ENCODE measurements around the gene MYL12B. TPM values are rescaled to one million over a fixed set of nuclear protein-coding genes. Genes with fewer than 3 reads are reported as not detected.
"Not testable (repeated sequence)": the region's sequence is repeated elsewhere in the genome, so short reads cannot be mapped to it uniquely, and the experiment has no call there.

The MYL12B gene
- polyA plus RNA-seq (2013, experiment 1 of 2): 182 TPM
- polyA plus RNA-seq (2013, experiment 2 of 2): 206 TPM

- H3K4me3 ChIP-seq (ENCODE audit: low read length): peak within 1 kb of the TSS; percentile 87
- peaks cover 26% of the 10 kb centered on the region for H3K36me3 ChIP-seq (ENCODE audit: insufficient read depth, low read length)
- peak within 1 kb of the TSS; percentile 99 for H3K27ac ChIP-seq (ENCODE audit: low read depth, low read length)
- H3K9me3 ChIP-seq (ENCODE audit: insufficient read depth, low read depth, low read length): no peaks in the 10 kb centered on the region
- peak within 1 kb of the TSS; percentile 100 for H3K9ac ChIP-seq (ENCODE audit: low read depth, low read length)
- H3K4me1 ChIP-seq (ENCODE audit: insufficient read depth, low read length): peaks cover 24% of the 10 kb centered on the region
- WGBS: under 1% methylated on average over 84 of the region's 84 CpGs
- no peaks in the 10 kb centered on the region for H3K27me3 ChIP-seq (ENCODE audit: insufficient read depth, low read length)
Observed at GRCh38 chr18:3261373-3262233, at the start of gene MYL12B. Gene MYL12B, plus strand, starts transcription at chr18:3262133. Its CDS starts 10,766 bp downstream, at chr18:3272899.

GRCh38 chr18:3212657-3213056 is 49.3 kb upstream of the MYL12B start:
- Histone ChIP-seq H3K27me3 (ENCODE audit: insufficient read depth, low read length) (no peaks in the 10 kb centered on the region), H3K4me3 (ENCODE audit: low read length) (no peak overlapping the region), H3K9ac (ENCODE audit: low read depth, low read length) (no peak overlapping the region), H3K4me1 (ENCODE audit: insufficient read depth, low read length) (peaks cover 7% of the 10 kb centered on the region), H3K9me3 (ENCODE audit: insufficient read depth, low read depth, low read length) (no peaks in the 10 kb centered on the region), H3K36me3 (ENCODE audit: insufficient read depth, low read length) (no peaks in the 10 kb centered on the region), H3K27ac (ENCODE audit: low read depth, low read length) (no peak overlapping the region)
- WGBS: 92% methylated on average over 4 of the region's 4 CpGs

- H3K9ac ChIP-seq (ENCODE audit: low read depth, low read length): no peak overlapping the region
- H3K4me1 ChIP-seq (ENCODE audit: insufficient read depth, low read length): peaks cover 12% of the 10 kb centered on the region
- H3K27me3 ChIP-seq (ENCODE audit: insufficient read depth, low read length): no peaks in the 10 kb centered on the region
- H3K36me3 ChIP-seq (ENCODE audit: insufficient read depth, low read length): no peaks in the 10 kb centered on the region
- H3K27ac ChIP-seq (ENCODE audit: low read depth, low read length): no peak overlapping the region
- no peak overlapping the region for H3K4me3 ChIP-seq (ENCODE audit: low read length)
- no peaks in the 10 kb centered on the region for H3K9me3 ChIP-seq (ENCODE audit: insufficient read depth, low read depth, low read length)
- 83% methylated on average over 4 of the region's 6 CpGs for WGBS
Observed at GRCh38 chr18:3213300-3214059, 48.5 kb upstream of the MYL12B start.

GRCh38 chr18:3214855-3215637 is 46.9 kb upstream of the MYL12B start:
- H3K27ac ChIP-seq (ENCODE audit: low read depth, low read length): no peak overlapping the region
- H3K4me3 ChIP-seq (ENCODE audit: low read length): no peak overlapping the region
- no peaks in the 10 kb centered on the region for H3K36me3 ChIP-seq (ENCODE audit: insufficient read depth, low read length)
- no peaks in the 10 kb centered on the region for H3K27me3 ChIP-seq (ENCODE audit: insufficient read depth, low read length)
- H3K9me3 ChIP-seq (ENCODE audit: insufficient read depth, low read depth, low read length): no peaks in the 10 kb centered on the region
- WGBS: 95% methylated on average over 36 of the region's 36 CpGs
- H3K4me1 ChIP-seq (ENCODE audit: insufficient read depth, low read length): peaks cover 13% of the 10 kb centered on the region
- no peak overlapping the region for H3K9ac ChIP-seq (ENCODE audit: low read depth, low read length)

GRCh38 chr18:3216987-3217386 is 44.9 kb upstream of the MYL12B start:
- WGBS: 88% methylated on average over 5 of the region's 5 CpGs
- no peak overlapping the region for H3K27ac ChIP-seq (ENCODE audit: low read depth, low read length)
- no peaks in the 10 kb centered on the region for H3K27me3 ChIP-seq (ENCODE audit: insufficient read depth, low read length)
- H3K4me3 ChIP-seq (ENCODE audit: low read length): no peak overlapping the region
- H3K36me3 ChIP-seq (ENCODE audit: insufficient read depth, low read length): no peaks in the 10 kb centered on the region
- H3K4me1 ChIP-seq (ENCODE audit: insufficient read depth, low read length): peaks cover 14% of the 10 kb centered on the region
- no peak overlapping the region for H3K9ac ChIP-seq (ENCODE audit: low read depth, low read length)
- H3K9me3 ChIP-seq (ENCODE audit: insufficient read depth, low read depth, low read length): no peaks in the 10 kb centered on the region

GRCh38 chr18:3217948-3218647 is 43.8 kb upstream of the MYL12B start:
- H3K4me1 ChIP-seq (ENCODE audit: insufficient read depth, low read length): peaks cover 13% of the 10 kb centered on the region
- H3K27me3 ChIP-seq (ENCODE audit: insufficient read depth, low read length): no peaks in the 10 kb centered on the region
- no peak overlapping the region for H3K4me3 ChIP-seq (ENCODE audit: low read length)
- no peaks in the 10 kb centered on the region for H3K9me3 ChIP-seq (ENCODE audit: insufficient read depth, low read depth, low read length)
- H3K27ac ChIP-seq (ENCODE audit: low read depth, low read length): no peak overlapping the region
- H3K9ac ChIP-seq (ENCODE audit: low read depth, low read length): no peak overlapping the region
- no peaks in the 10 kb centered on the region for H3K36me3 ChIP-seq (ENCODE audit: insufficient read depth, low read length)
- WGBS: 67% methylated on average over 3 of the region's 3 CpGs

- peaks cover 13% of the 10 kb centered on the region for H3K4me1 ChIP-seq (ENCODE audit: insufficient read depth, low read length)
- no peaks in the 10 kb centered on the region for H3K9me3 ChIP-seq (ENCODE audit: insufficient read depth, low read depth, low read length)
- no peaks in the 10 kb centered on the region for H3K36me3 ChIP-seq (ENCODE audit: insufficient read depth, low read length)
- H3K27ac ChIP-seq (ENCODE audit: low read depth, low read length): no peak overlapping the region
- WGBS: no CpG with 5 or more reads among the region's 2 CpGs
- no peaks in the 10 kb centered on the region for H3K27me3 ChIP-seq (ENCODE audit: insufficient read depth, low read length)
- H3K9ac ChIP-seq (ENCODE audit: low read depth, low read length): no peak overlapping the region
- no peak overlapping the region for H3K4me3 ChIP-seq (ENCODE audit: low read length)
Observed at GRCh38 chr18:3218819-3219218, 43.1 kb upstream of the MYL12B start.

- 93% methylated on average over 8 of the region's 8 CpGs for WGBS
- Histone ChIP-seq H3K4me3 (ENCODE audit: low read length) (no peak overlapping the region), H3K27ac (ENCODE audit: low read depth, low read length) (no peak overlapping the region), H3K9ac (ENCODE audit: low read depth, low read length) (no peak overlapping the region), H3K9me3 (ENCODE audit: insufficient read depth, low read depth, low read length) (no peaks in the 10 kb centered on the region), H3K4me1 (ENCODE audit: insufficient read depth, low read length) (peaks cover 13% of the 10 kb centered on the region), H3K27me3 (ENCODE audit: insufficient read depth, low read length) (no peaks in the 10 kb centered on the region), H3K36me3 (ENCODE audit: insufficient read depth, low read length) (no peaks in the 10 kb centered on the region)
Observed at GRCh38 chr18:3219241-3219630, 42.7 kb upstream of the MYL12B start.

GRCh38 chr18:3219631-3220335 is 42.1 kb upstream of the MYL12B start, which contains the start of gene MYOM1:
Gene MYOM1, minus strand, starts transcription at chr18:3219968. Its CDS starts 4,745 bp downstream, at chr18:3215223.
- Histone ChIP-seq H3K4me1 (ENCODE audit: insufficient read depth, low read length) (peaks cover 13% of the 10 kb centered on the region), H3K36me3 (ENCODE audit: insufficient read depth, low read length) (no peaks in the 10 kb centered on the region), H3K27ac (ENCODE audit: low read depth, low read length) (no peak within 1 kb of the TSS), H3K9ac (ENCODE audit: low read depth, low read length) (no peak within 1 kb of the TSS), H3K27me3 (ENCODE audit: insufficient read depth, low read length) (no peaks in the 10 kb centered on the region), H3K4me3 (ENCODE audit: low read length) (no peak within 1 kb of the TSS), H3K9me3 (ENCODE audit: insufficient read depth, low read depth, low read length) (no peaks in the 10 kb centered on the region)
- 88% methylated on average over 9 of the region's 9 CpGs for WGBS

GRCh38 chr18:3220868-3221267 is 41.1 kb upstream of the MYL12B start:
- H3K27ac ChIP-seq (ENCODE audit: low read depth, low read length); H3K36me3 ChIP-seq (ENCODE audit: insufficient read depth, low read length); H3K27me3 ChIP-seq (ENCODE audit: insufficient read depth, low read length); H3K4me3 ChIP-seq (ENCODE audit: low read length); H3K9me3 ChIP-seq (ENCODE audit: insufficient read depth, low read depth, low read length); H3K9ac ChIP-seq (ENCODE audit: low read depth, low read length): not testable (repeated sequence)
- H3K4me1 ChIP-seq (ENCODE audit: insufficient read depth, low read length): peaks cover 13% of the 10 kb centered on the region
- WGBS: 93% methylated on average over 4 of the region's 4 CpGs
